Measurements from ENCODE around the gene ELAPOR1.

ELAPOR1 gene

GRCh38 chr1:109156916-109157385 is 43.0 kb downstream of the ELAPOR1 start:
- Histone ChIP-seq H3K27me3 (ENCODE audit: insufficient read depth, poor library complexity, severe bottlenecking) (no peaks in the 10 kb centered on the region), H3K4me1 (ENCODE audit: insufficient read depth, poor library complexity, severe bottlenecking) (peaks cover 3% of the 10 kb centered on the region), H3K36me3 (ENCODE audit: low read depth) (no peaks in the 10 kb centered on the region), H3K4me3 (ENCODE audit: severe bottlenecking) (no peak overlapping the region), H3K27ac (ENCODE audit: poor library complexity, severe bottlenecking) (no peak overlapping the region), H3K9me3 (ENCODE audit: severe bottlenecking) (no peaks in the 10 kb centered on the region)
- TF ChIP-seq CTCF (IDR thresholded peaks at IDR 0.05; ENCODE audit: poor library complexity, severe bottlenecking): no peak
- no peak for ATAC-seq (ENCODE audit: low read depth)
- no peak for DNase-seq (ENCODE audit: low spot score)

- ATAC-seq (ENCODE audit: low read depth) (no peak), DNase-seq (ENCODE audit: low spot score) (no peak)
- H3K27me3 ChIP-seq (ENCODE audit: insufficient read depth, poor library complexity, severe bottlenecking): no peaks in the 10 kb centered on the region
- TF ChIP-seq CTCF (IDR thresholded peaks at IDR 0.05; ENCODE audit: poor library complexity, severe bottlenecking): no peak
- H3K36me3 ChIP-seq (ENCODE audit: low read depth): no peaks in the 10 kb centered on the region
- peaks cover 8% of the 10 kb centered on the region for H3K4me1 ChIP-seq (ENCODE audit: insufficient read depth, poor library complexity, severe bottlenecking)
- no peak overlapping the region for H3K27ac ChIP-seq (ENCODE audit: poor library complexity, severe bottlenecking)
- no peaks in the 10 kb centered on the region for H3K9me3 ChIP-seq (ENCODE audit: severe bottlenecking)
- no peak overlapping the region for H3K4me3 ChIP-seq (ENCODE audit: severe bottlenecking)
Observed at GRCh38 chr1:109158433-109158832, 44.5 kb downstream of the ELAPOR1 start.

GRCh38 chr1:109159326-109159725 is 45.4 kb downstream of the ELAPOR1 start:
- no peak overlapping the region for H3K27ac ChIP-seq (ENCODE audit: poor library complexity, severe bottlenecking)
- DNase-seq (ENCODE audit: low spot score): no peak
- no peak for TF ChIP-seq CTCF (IDR thresholded peaks at IDR 0.05; ENCODE audit: poor library complexity, severe bottlenecking)
- ATAC-seq (ENCODE audit: low read depth): no peak
- no peaks in the 10 kb centered on the region for H3K36me3 ChIP-seq (ENCODE audit: low read depth)
- H3K9me3 ChIP-seq (ENCODE audit: severe bottlenecking): no peaks in the 10 kb centered on the region
- no peaks in the 10 kb centered on the region for H3K27me3 ChIP-seq (ENCODE audit: insufficient read depth, poor library complexity, severe bottlenecking)
- H3K4me1 ChIP-seq (ENCODE audit: insufficient read depth, poor library complexity, severe bottlenecking): peaks cover 8% of the 10 kb centered on the region
- H3K4me3 ChIP-seq (ENCODE audit: severe bottlenecking): no peak overlapping the region

GRCh38 chr1:109160071-109160840 is 46.3 kb downstream of the ELAPOR1 start:
- no peaks in the 10 kb centered on the region for H3K9me3 ChIP-seq (ENCODE audit: severe bottlenecking)
- H3K27me3 ChIP-seq (ENCODE audit: insufficient read depth, poor library complexity, severe bottlenecking): no peaks in the 10 kb centered on the region
- H3K27ac ChIP-seq (ENCODE audit: poor library complexity, severe bottlenecking): no peak overlapping the region
- TF ChIP-seq CTCF (IDR thresholded peaks at IDR 0.05; ENCODE audit: poor library complexity, severe bottlenecking): no peak
- no peak overlapping the region for H3K4me3 ChIP-seq (ENCODE audit: severe bottlenecking)
- H3K4me1 ChIP-seq (ENCODE audit: insufficient read depth, poor library complexity, severe bottlenecking): peaks cover 8% of the 10 kb centered on the region
- DNase-seq (ENCODE audit: low spot score) (no peak), ATAC-seq (ENCODE audit: low read depth) (no peak)
- no peaks in the 10 kb centered on the region for H3K36me3 ChIP-seq (ENCODE audit: low read depth)

All from RWPE2 (cell line).